HFFc6 (cell line): ENCODE data around the gene S1PR2. TPM values are rescaled to one million over a fixed set of nuclear protein-coding genes. Genes with fewer than 3 reads are reported as not detected.

Source experiments
- DNase-seq: peaks from one replicate; pipeline ENCODE4 v3.0.0-alpha.2; 2018
- H3K27ac Mint-ChIP-seq: 2 replicates; pipeline ENCODE4 v1.8.0; 2020; ENCODE audit warnings: mild to moderate bottlenecking, mixed read lengths
- H3K27me3 Mint-ChIP-seq: 2 replicates; pipeline ENCODE4 v1.8.0; 2021; ENCODE audit warnings: mild to moderate bottlenecking, moderate library complexity, mixed read lengths; ENCODE audit not compliant: insufficient read depth
- H3K36me3 Mint-ChIP-seq: 2 replicates; pipeline ENCODE4 v1.8.0; 2021; ENCODE audit warnings: low read depth, mixed read lengths
- H3K4me1 Mint-ChIP-seq: 2 replicates; pipeline ENCODE4 v1.8.0; 2020; ENCODE audit warnings: low read depth, mixed read lengths
- H3K4me3 Mint-ChIP-seq: 2 replicates; pipeline ENCODE4 v1.8.0; 2020; ENCODE audit warnings: mild to moderate bottlenecking, moderate library complexity, mixed read lengths
- H3K9me3 Mint-ChIP-seq: 2 replicates; pipeline ENCODE4 v1.8.0; 2020; ENCODE audit warnings: mild to moderate bottlenecking, mixed read lengths
- total RNA-seq, 6 experiments: library from RNA; stranded (reverse); fragmentation: NEBNext Ultra II Directional; extraction: Animal tissue kit (Norgen Biotek cat#: 25700); gene quantifications; 2 replicates in 1 of 6; 3 replicates in 5 of 6; pipeline ENCODE4 v1.2.3, GENCODE V29; 2021
- TF ChIP-seq, protein P1 (sequence below): fragments of 200-600 bp; sonication (generic); IDR thresholded peaks from 2 replicates; pipeline ENCODE4 v1.5.0; 2021; ENCODE audit warnings: antibody characterized with exemption, mild to moderate bottlenecking

S1PR2 gene
- total RNA-seq, 6 experiments from 2014 or later, result 16.8 to 22.0 (median 20.5) TPM

DNA sequence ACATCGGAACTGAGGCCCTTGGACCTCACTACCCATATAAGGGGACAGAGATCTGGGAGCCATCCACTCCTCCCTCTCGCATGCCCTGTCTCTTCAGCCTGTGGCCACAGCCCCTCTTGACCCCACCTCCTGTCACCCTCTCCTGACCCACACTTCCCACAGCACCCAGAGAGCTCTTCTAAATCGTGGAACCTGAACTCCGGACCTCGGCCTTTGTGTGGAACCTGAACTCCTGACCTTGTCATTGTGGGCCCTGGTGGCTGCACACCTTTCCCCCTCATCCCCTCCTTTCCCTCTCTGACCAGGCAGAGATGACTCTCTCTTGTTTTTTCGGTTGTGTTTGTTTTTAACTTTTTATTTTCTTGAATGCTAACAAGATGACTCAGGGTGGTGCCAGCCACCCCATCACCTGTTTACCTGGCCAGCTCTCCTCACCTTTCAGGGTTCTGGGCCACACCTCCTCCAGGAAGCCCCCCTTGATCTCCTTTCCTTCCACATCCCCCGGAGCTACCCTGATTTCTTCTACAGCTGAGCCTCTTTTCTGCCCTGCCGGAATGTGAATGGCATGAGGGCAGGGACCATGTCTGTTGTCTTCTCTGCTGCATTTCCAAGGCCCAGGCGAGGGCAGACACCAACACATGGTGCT, 26.0 kb upstream of the S1PR2 start:
- TF ChIP-seq, protein P1, sequence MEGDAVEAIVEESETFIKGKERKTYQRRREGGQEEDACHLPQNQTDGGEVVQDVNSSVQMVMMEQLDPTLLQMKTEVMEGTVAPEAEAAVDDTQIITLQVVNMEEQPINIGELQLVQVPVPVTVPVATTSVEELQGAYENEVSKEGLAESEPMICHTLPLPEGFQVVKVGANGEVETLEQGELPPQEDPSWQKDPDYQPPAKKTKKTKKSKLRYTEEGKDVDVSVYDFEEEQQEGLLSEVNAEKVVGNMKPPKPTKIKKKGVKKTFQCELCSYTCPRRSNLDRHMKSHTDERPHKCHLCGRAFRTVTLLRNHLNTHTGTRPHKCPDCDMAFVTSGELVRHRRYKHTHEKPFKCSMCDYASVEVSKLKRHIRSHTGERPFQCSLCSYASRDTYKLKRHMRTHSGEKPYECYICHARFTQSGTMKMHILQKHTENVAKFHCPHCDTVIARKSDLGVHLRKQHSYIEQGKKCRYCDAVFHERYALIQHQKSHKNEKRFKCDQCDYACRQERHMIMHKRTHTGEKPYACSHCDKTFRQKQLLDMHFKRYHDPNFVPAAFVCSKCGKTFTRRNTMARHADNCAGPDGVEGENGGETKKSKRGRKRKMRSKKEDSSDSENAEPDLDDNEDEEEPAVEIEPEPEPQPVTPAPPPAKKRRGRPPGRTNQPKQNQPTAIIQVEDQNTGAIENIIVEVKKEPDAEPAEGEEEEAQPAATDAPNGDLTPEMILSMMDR, result no peak
- no peaks in the 10 kb centered on the region for H3K9me3 Mint-ChIP-seq
- H3K4me1 Mint-ChIP-seq, result peaks cover 24% of the 10 kb centered on the region
- H3K36me3 Mint-ChIP-seq, result peaks cover 25% of the 10 kb centered on the region
- H3K27ac Mint-ChIP-seq, result no peak overlapping the region
- no peak for DNase-seq
- H3K4me3 Mint-ChIP-seq, result no peak overlapping the region
- H3K27me3 Mint-ChIP-seq, result no peaks in the 10 kb centered on the region; the same call in 1 of the 2 replicates

DNA sequence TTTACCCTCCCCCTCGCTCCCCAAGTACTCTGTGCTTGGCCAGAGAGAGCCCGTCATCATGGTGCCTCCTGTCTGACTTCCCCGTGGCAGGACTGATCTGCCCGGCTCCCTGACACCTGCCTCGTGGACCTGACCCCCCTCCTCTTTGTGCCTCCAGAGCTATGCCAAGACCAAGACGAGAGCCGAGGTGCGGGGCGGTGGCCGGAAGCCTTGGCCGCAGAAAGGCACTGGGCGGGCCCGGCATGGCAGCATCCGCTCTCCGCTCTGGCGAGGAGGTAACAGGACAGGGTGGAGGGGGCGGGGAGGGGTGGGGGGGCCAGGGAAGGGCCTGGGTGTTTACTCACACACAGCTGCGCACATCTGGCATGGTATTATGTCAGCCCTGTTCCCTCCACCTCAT, 25.4 kb upstream of the S1PR2 start:
- no peaks in the 10 kb centered on the region for H3K9me3 Mint-ChIP-seq
- H3K4me1 Mint-ChIP-seq, result peaks cover 24% of the 10 kb centered on the region
- no peak overlapping the region for H3K4me3 Mint-ChIP-seq
- H3K36me3 Mint-ChIP-seq, result peaks cover 25% of the 10 kb centered on the region
- H3K27me3 Mint-ChIP-seq, result no peaks in the 10 kb centered on the region; the same call in 1 of the 2 replicates
- no peak for DNase-seq
- no peak overlapping the region for H3K27ac Mint-ChIP-seq
- TF ChIP-seq, protein P1, result no peak

DNA sequence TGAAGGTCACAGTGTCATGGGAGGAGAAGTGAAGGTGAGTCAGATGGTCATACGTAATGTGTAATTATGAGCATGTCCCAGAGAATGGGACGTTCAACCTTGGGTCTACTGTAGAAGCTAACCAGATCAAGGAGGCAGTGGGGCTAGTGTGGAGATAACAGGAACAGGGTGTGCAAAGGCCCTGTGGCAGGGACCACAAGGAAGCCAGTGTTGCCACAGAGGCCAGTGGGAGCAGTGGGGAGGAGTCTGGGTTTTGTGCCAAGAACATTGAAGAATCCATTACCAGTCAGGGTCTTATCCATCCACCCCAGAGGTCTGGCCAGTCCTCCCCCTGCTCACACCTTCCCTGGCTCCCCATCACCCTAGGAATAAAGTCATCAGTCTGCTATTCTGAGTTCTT, 24.2 kb upstream of the S1PR2 start:
- no peak for DNase-seq
- H3K4me1 Mint-ChIP-seq, result peaks cover 24% of the 10 kb centered on the region
- peaks cover 2% of the 10 kb centered on the region for H3K27me3 Mint-ChIP-seq
- H3K4me3 Mint-ChIP-seq, result no peak overlapping the region
- H3K27ac Mint-ChIP-seq, result peak overlapping the region; percentile 40; the same call in 1 of the 2 replicates
- TF ChIP-seq, protein P1, result no peak
- peaks cover 25% of the 10 kb centered on the region for H3K36me3 Mint-ChIP-seq
- no peaks in the 10 kb centered on the region for H3K9me3 Mint-ChIP-seq

GRCh38 chr19:10254244-10254643, 23.1 kb upstream of the S1PR2 start:
- no peak for DNase-seq
- H3K9me3 Mint-ChIP-seq, result no peaks in the 10 kb centered on the region
- TF ChIP-seq, protein P1, result no peak
- H3K4me1 Mint-ChIP-seq, result peaks cover 24% of the 10 kb centered on the region
- peaks cover 2% of the 10 kb centered on the region for H3K27me3 Mint-ChIP-seq
- no peak overlapping the region for H3K27ac Mint-ChIP-seq
- H3K36me3 Mint-ChIP-seq, result peaks cover 25% of the 10 kb centered on the region
- H3K4me3 Mint-ChIP-seq, result peak overlapping the region; percentile 22; the same call in 1 of the 2 replicates

DNA sequence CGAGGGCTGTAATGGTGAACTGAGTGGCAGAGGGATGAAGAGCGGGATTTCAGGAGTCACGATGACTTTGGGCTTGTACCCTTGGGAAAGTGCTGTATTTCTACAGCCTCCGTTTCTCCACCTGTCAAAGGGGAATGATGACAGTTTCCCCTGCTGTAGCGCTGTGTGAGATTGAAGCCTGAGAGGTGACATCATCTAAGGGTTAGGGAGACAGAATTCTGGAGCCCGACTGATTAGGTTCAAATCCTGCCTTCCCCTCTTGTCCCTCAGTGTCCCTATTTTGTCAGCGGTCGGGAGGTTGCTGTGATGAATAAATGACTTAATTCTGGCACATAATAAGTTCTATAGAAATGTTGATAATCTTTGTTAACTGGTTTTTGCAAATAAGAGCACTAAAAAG, 21.6 kb upstream of the S1PR2 start:
- no peak for DNase-seq
- TF ChIP-seq, protein P1, result no peak
- no peaks in the 10 kb centered on the region for H3K9me3 Mint-ChIP-seq
- peaks cover 2% of the 10 kb centered on the region for H3K27me3 Mint-ChIP-seq
- H3K4me1 Mint-ChIP-seq, result peaks cover 24% of the 10 kb centered on the region
- H3K36me3 Mint-ChIP-seq, result peaks cover 24% of the 10 kb centered on the region
- H3K4me3 Mint-ChIP-seq, result peak overlapping the region; percentile 99
- peak overlapping the region; percentile 96 for H3K27ac Mint-ChIP-seq
